HG03565 (cell line): ENCODE results near the gene SAP130.

Experiments
- ATAC-seq: cut with Tn5 transposase; IDR thresholded peaks from one replicate; pipeline ENCODE4 v1.9.1; 2021; ENCODE audit warnings: mild to moderate bottlenecking, moderate library complexity; ENCODE audit not compliant: unreplicated experiment

The SAP130 gene

GRCh38 chr2:128026448-128027277 is 1.2 kb downstream of the SAP130 start:
- no peak for ATAC-seq

- ATAC-seq: no peak
Observed at GRCh38 chr2:128024816-128025215, 3.0 kb downstream of the SAP130 start.

GRCh38 chr2:128017561-128017960 is 10.3 kb downstream of the SAP130 start:
- no peak for ATAC-seq

GRCh38 chr2:128016620-128017019 is 11.2 kb downstream of the SAP130 start:
- no peak for ATAC-seq

- no peak for ATAC-seq
Observed at GRCh38 chr2:128012698-128013097, 15.2 kb downstream of the SAP130 start.

- ATAC-seq: no peak
Observed at GRCh38 chr2:128008074-128008672, 19.7 kb downstream of the SAP130 start.

GRCh38 chr2:128004509-128004908 is 23.4 kb downstream of the SAP130 start:
- ATAC-seq: no peak

- ATAC-seq: no peak
Observed at GRCh38 chr2:128003463-128003862, 24.4 kb downstream of the SAP130 start.

GRCh38 chr2:127996160-127996559 is 31.7 kb downstream of the SAP130 start:
- no peak for ATAC-seq

GRCh38 chr2:127995725-127996124 is 32.1 kb downstream of the SAP130 start:
- ATAC-seq: no peak

GRCh38 chr2:127993659-127994058 is 34.2 kb downstream of the SAP130 start:
- no peak for ATAC-seq

- no peak for ATAC-seq
Observed at GRCh38 chr2:127991742-127992141, 36.1 kb downstream of the SAP130 start.

- ATAC-seq: no peak
Observed at GRCh38 chr2:127986548-127987079, 41.2 kb downstream of the SAP130 start.

- ATAC-seq: no peak
Observed at GRCh38 chr2:127985735-127986134, 42.1 kb downstream of the SAP130 start.

GRCh38 chr2:127985026-127985734 is 42.7 kb downstream of the SAP130 start:
- no peak for ATAC-seq

GRCh38 chr2:127984551-127984950 is 43.3 kb downstream of the SAP130 start:
- no peak for ATAC-seq

GRCh38 chr2:127969446-127969845 is 58.4 kb downstream of the SAP130 start:
- ATAC-seq: no peak

- ATAC-seq: no peak
Observed at GRCh38 chr2:127968610-127969339, 59.1 kb downstream of the SAP130 start.

GRCh38 chr2:127961729-127962128 is 66.1 kb downstream of the SAP130 start:
- ATAC-seq: no peak

- no peak for ATAC-seq
Observed at GRCh38 chr2:127957240-127957639, 70.6 kb downstream of the SAP130 start.

- no peak for ATAC-seq
Observed at GRCh38 chr2:127954857-127955256, 73.0 kb downstream of the SAP130 start.
